Measurements from ENCODE around the gene CAVIN3. TPM values are rescaled to one million over a fixed set of nuclear protein-coding genes. Genes with fewer than 3 reads are reported as not detected.

Gene CAVIN3
- total RNA-seq, 4 donors from 2014 or later = 172 to 298 (median 264) TPM

GRCh38 chr11:6273188-6273587 is 47.1 kb downstream of the CAVIN3 start:
- WGBS = 54% methylated on average over 4 of the region's 4 CpGs
- no peak for TF ChIP-seq POLR2A (IDR thresholded peaks at IDR 0.05; ENCODE audit: low read depth)
- no peak for TF ChIP-seq EP300 (IDR thresholded peaks at IDR 0.05)
- no peak for TF ChIP-seq CTCF (IDR thresholded peaks at IDR 0.05)
- no peak for TF ChIP-seq POLR2AphosphoS5 (IDR thresholded peaks at IDR 0.05)

GRCh38 chr11:6271598-6271997 is 48.7 kb downstream of the CAVIN3 start:
- peaks cover 0 to 16% (median 0%) of the 10 kb centered on the region in 4 donors for H3K27me3 ChIP-seq
- WGBS = 90% methylated on average over 2 of the region's 3 CpGs
- H3K4me3 ChIP-seq = no peak overlapping the region
- no peaks in the 10 kb centered on the region for H3K36me3 ChIP-seq
- intact Hi-C loops (cut with DNase I) = no loop called here
- peaks cover 0 to 9% (median 8%) of the 10 kb centered on the region in 4 donors for H3K4me1 ChIP-seq
- DNase-seq (ENCODE audit: extremely low spot score) = no peak
- H3K27ac ChIP-seq (replicated peaks in 1 of 4) = no peak overlapping the region
- TF ChIP-seq POLR2A (IDR thresholded peaks at IDR 0.05; ENCODE audit: low read depth) (no peak), EP300 (IDR thresholded peaks at IDR 0.05) (no peak), POLR2AphosphoS5 (IDR thresholded peaks at IDR 0.05) (no peak), CTCF (IDR thresholded peaks at IDR 0.05) (no peak)
- H3K9me3 ChIP-seq = peaks cover 0 to 3% (median 0%) of the 10 kb centered on the region in 4 donors

More at GRCh38 chr11:6273188-6273587, 47.1 kb downstream of the CAVIN3 start:
- DNase-seq (ENCODE audit: extremely low spot score) = no peak
- H3K27me3 ChIP-seq = peaks cover 0 to 16% (median 0%) of the 10 kb centered on the region in 4 donors
- H3K36me3 ChIP-seq = no peaks in the 10 kb centered on the region
- H3K27ac ChIP-seq (replicated peaks in 1 of 4) = no peak overlapping the region
- H3K4me1 ChIP-seq = peaks cover 0 to 9% (median 8%) of the 10 kb centered on the region in 4 donors
- H3K4me3 ChIP-seq = no peak overlapping the region
- H3K9me3 ChIP-seq = peaks cover 0 to 8% (median 0%) of the 10 kb centered on the region in 4 donors
- intact Hi-C loops (cut with DNase I) = no loop called here

GRCh38 chr11:6270584-6271246 is 49.6 kb downstream of the CAVIN3 start:
- intact Hi-C loops (cut with DNase I) = no loop called here
- Histone ChIP-seq H3K36me3 (no peaks in the 10 kb centered on the region), H3K27ac (replicated peaks in 1 of 4) (no peak overlapping the region), H3K4me3 (peak overlapping the region in 1 of 4 donors; percentile 2), H3K27me3 (peaks cover 0 to 16% (median 0%) of the 10 kb centered on the region in 4 donors), H3K9me3 (no peaks in the 10 kb centered on the region), H3K4me1 (peaks cover 0 to 9% (median 8%) of the 10 kb centered on the region in 4 donors)
- 89% methylated on average over 37 of the region's 41 CpGs for whole genome bisulfite sequencing
- TF ChIP-seq POLR2AphosphoS5 (IDR thresholded peaks at IDR 0.05) = no peak
- DNase-seq (ENCODE audit: extremely low spot score) = no peak

GRCh38 chr11:6269994-6270393 is 50.3 kb downstream of the CAVIN3 start:
- Histone ChIP-seq H3K27ac (replicated peaks in 1 of 4) (no peak overlapping the region), H3K4me3 (no peak overlapping the region), H3K27me3 (peaks cover 0 to 16% (median 0%) of the 10 kb centered on the region in 4 donors), H3K9me3 (no peaks in the 10 kb centered on the region), H3K36me3 (no peaks in the 10 kb centered on the region), H3K4me1 (peaks cover 0 to 9% (median 8%) of the 10 kb centered on the region in 4 donors)
- DNase-seq (ENCODE audit: extremely low spot score) = no peak
- intact Hi-C loops (cut with DNase I) = no loop called here
- WGBS = 88% methylated on average over 22 of the region's 24 CpGs
- TF ChIP-seq CTCF (IDR thresholded peaks at IDR 0.05) (no peak), POLR2A (IDR thresholded peaks at IDR 0.05; ENCODE audit: low read depth) (no peak), POLR2AphosphoS5 (IDR thresholded peaks at IDR 0.05) (no peak), EP300 (IDR thresholded peaks at IDR 0.05) (no peak)

Other genes starting within 250 kb of the CAVIN3 start
- not detected for gene OR56B4, start 212.8 kb downstream of the CAVIN3 start, total RNA-seq
- not detected for gene OR52B2, start 150.2 kb downstream of the CAVIN3 start, total RNA-seq
- gene OR52W1, start 121.3 kb downstream of the CAVIN3 start, total RNA-seq = not detected
- not detected for gene C11orf42, start 114.9 kb downstream of the CAVIN3 start, total RNA-seq
- 10 to 100 TPM; 22.6 to 39.3 (median 30.1) TPM for gene FHIP1B, start 85.9 kb downstream of the CAVIN3 start, total RNA-seq
- not detected for gene CNGA4, start 81.4 kb downstream of the CAVIN3 start, total RNA-seq
- gene CCKBR, start 60.7 kb downstream of the CAVIN3 start, total RNA-seq = not detected
- 10 to 100 TPM; 28.2 to 37.9 (median 30.8) TPM for gene SMPD1, start 70.0 kb upstream of the CAVIN3 start, total RNA-seq
- gene APBB1, start 98.6 kb upstream of the CAVIN3 start, total RNA-seq = 100 to 1,000 TPM in 2 of 4 donors, 10 to 100 TPM in 2; 63.1 to 166 (median 109) TPM
- 1 to 10 TPM in 1 of 4 donors, under 1 TPM in 3; 0.50 to 1.2 (median 0.69) TPM for gene HPX, start 120.5 kb upstream of the CAVIN3 start, total RNA-seq
- gene TRIM3, start 153.4 kb upstream of the CAVIN3 start, total RNA-seq = 10 to 100 TPM; 26.6 to 47.6 (median 35.3) TPM
- gene ARFIP2, start 160.8 kb upstream of the CAVIN3 start, total RNA-seq = 10 to 100 TPM; 43.9 to 51.2 (median 48.6) TPM
- gene TIMM10B, start 161.0 kb upstream of the CAVIN3 start, total RNA-seq = 10 to 100 TPM; 41.1 to 45.1 (median 42.7) TPM
- gene DNHD1, start 176.8 kb upstream of the CAVIN3 start, total RNA-seq = 10 to 100 TPM in 1 of 4 donors, 1 to 10 TPM in 3; 6.1 to 14.5 (median 7.0) TPM